HEK293 (cell line): ENCODE measurements around the gene BMPR2.

ENCODE experiments used
- CTCF ChIP-seq: fragments of 450-650 bp; formaldehyde crosslinking; IDR thresholded peaks from 2 replicates; pipeline ENCODE4 v1.5.1; 2016; ENCODE audit warnings: missing biosample characterization, missing genetic modification characterization
- HOXA7 ChIP-seq: sonication (generic); formaldehyde crosslinking; IDR thresholded peaks from 2 replicates; pipeline ENCODE4 v1.8.1; 2022; ENCODE audit warnings: missing genetic modification reagents, borderline replicate concordance
- ZNF549 ChIP-seq: fragments of 450-650 bp; IDR thresholded peaks from 2 replicates; pipeline ENCODE4 v1.5.1; 2018; ENCODE audit warnings: missing biosample characterization, missing genetic modification characterization, mild to moderate bottlenecking, inconsistent platforms, moderate library complexity

- TF ChIP-seq ZNF549 (tag by site-specific recombination) (no peak), CTCF (tag by site-specific recombination) (no peak), HOXA7 (CRISPR knock-in tag) (no peak)
Observed at GRCh38 chr2:202589582-202589949, 213.4 kb downstream of the BMPR2 start.
